H9 (cell line): ENCODE data around the gene SLK. TPM values are rescaled to one million over a fixed set of nuclear protein-coding genes. Genes with fewer than 3 reads are reported as not detected.

Experiments used
- DNase-seq: peaks from one replicate; pipeline ENCODE4 v3.0.0-alpha.2; 2017
- H2AFZ ChIP-seq: one replicate; pipeline ENCODE4 v1.6.1; 2013; ENCODE audit warnings: mild to moderate bottlenecking, low read length, control low read depth, moderate library complexity
- H2AK5ac ChIP-seq: 2 replicates; pipeline ENCODE4 v1.6.1; 2013; ENCODE audit warnings: low read length, control low read depth, mixed read lengths; ENCODE audit not compliant: insufficient read length
- H2BK120ac ChIP-seq: one replicate; pipeline ENCODE4 v1.6.1; 2013; ENCODE audit warnings: low read depth, mild to moderate bottlenecking, low read length, control low read depth, inconsistent platforms; ENCODE audit not compliant: poor library complexity, severe bottlenecking
- H2BK12ac ChIP-seq: 2 replicates; pipeline ENCODE4 v1.6.1; 2013; ENCODE audit warnings: low read length, control low read depth, mixed read lengths, low read depth; ENCODE audit not compliant: insufficient read length
- H2BK15ac ChIP-seq: 2 replicates; pipeline ENCODE4 v1.6.1; 2013; ENCODE audit warnings: low read depth, low read length, control low read depth
- H2BK20ac ChIP-seq: one replicate; pipeline ENCODE4 v1.6.1; 2013; ENCODE audit warnings: low read depth, mild to moderate bottlenecking, low read length, control low read depth, inconsistent platforms; ENCODE audit not compliant: poor library complexity, severe bottlenecking
- H2BK5ac ChIP-seq: 2 replicates; pipeline ENCODE4 v1.6.1; 2013; ENCODE audit warnings: low read length, control low read depth, mixed read lengths; ENCODE audit not compliant: insufficient read length
- H3K14ac ChIP-seq: 2 replicates; pipeline ENCODE4 v1.6.1; 2013; ENCODE audit warnings: low read length, control low read depth; ENCODE audit not compliant: insufficient read depth
- H3K18ac ChIP-seq: 2 replicates; pipeline ENCODE4 v1.6.1; 2013; ENCODE audit warnings: low read depth, mild to moderate bottlenecking, mixed read lengths, low read length, control low read depth; ENCODE audit not compliant: insufficient read length
- H3K23ac ChIP-seq: 2 replicates; pipeline ENCODE4 v1.6.1; 2013; ENCODE audit warnings: low read length, control low read depth, mixed read lengths, low read depth; ENCODE audit not compliant: insufficient read length
- H3K23me2 ChIP-seq: 2 replicates; pipeline ENCODE4 v1.6.1; 2013; ENCODE audit warnings: low read depth, mild to moderate bottlenecking, mixed read lengths, low read length, control low read depth; ENCODE audit not compliant: insufficient read length, poor library complexity, severe bottlenecking
- H3K27ac ChIP-seq: 2 replicates; pipeline ENCODE4 v1.5.1; 2013; ENCODE audit warnings: low read length, control low read depth, mixed read lengths, low read depth; ENCODE audit not compliant: insufficient read length
- H3K27me3 ChIP-seq: 2 replicates; pipeline ENCODE4 v1.6.1; 2013; ENCODE audit warnings: low read length, control low read depth, inconsistent platforms; ENCODE audit not compliant: insufficient read depth
- H3K4ac ChIP-seq: 2 replicates; pipeline ENCODE4 v1.6.1; 2013; ENCODE audit warnings: low read depth, mild to moderate bottlenecking, control low read depth, inconsistent platforms, low read length, moderate library complexity
- H3K4me1 ChIP-seq: 2 replicates; pipeline ENCODE4 v1.6.1; 2013; ENCODE audit warnings: low read length, control low read depth, inconsistent platforms; ENCODE audit not compliant: insufficient read depth
- H3K4me2 ChIP-seq: 2 replicates; pipeline ENCODE4 v1.6.1; 2013; ENCODE audit warnings: low read length, control low read depth, mixed read lengths; ENCODE audit not compliant: insufficient read length, insufficient read depth
- H3K56ac ChIP-seq: 2 replicates; pipeline ENCODE4 v1.6.1; 2013; ENCODE audit warnings: low read depth, mild to moderate bottlenecking, mixed read lengths, low read length, control low read depth; ENCODE audit not compliant: insufficient read length
- H3K79me1 ChIP-seq: 2 replicates; pipeline ENCODE4 v1.6.1; 2013; ENCODE audit warnings: low read depth, mild to moderate bottlenecking, moderate library complexity, low read length, control low read depth, inconsistent platforms; ENCODE audit not compliant: insufficient read depth, poor library complexity, severe bottlenecking
- H3K79me2 ChIP-seq: 2 replicates; pipeline ENCODE4 v1.6.1; 2013; ENCODE audit warnings: low read length, control low read depth, inconsistent platforms; ENCODE audit not compliant: insufficient read depth
- H3K9ac ChIP-seq: 2 replicates; pipeline ENCODE4 v1.6.1; 2013; ENCODE audit warnings: low read length, control low read depth, mixed read lengths; ENCODE audit not compliant: insufficient read length; ENCODE audit errors: extremely low read depth
- H3K9me3 ChIP-seq: one replicate; pipeline ENCODE4 v1.6.1; 2013; ENCODE audit warnings: low read depth, low read length, inconsistent platforms; ENCODE audit not compliant: control insufficient read depth
- H3T11ph ChIP-seq: one replicate; pipeline ENCODE4 v1.6.1; 2013; ENCODE audit warnings: mild to moderate bottlenecking, low read length, control low read depth, inconsistent platforms
- H4K20me1 ChIP-seq: one replicate; pipeline ENCODE4 v1.6.1; 2013; ENCODE audit not compliant: control insufficient read depth, insufficient read length, insufficient read depth
- H4K5ac ChIP-seq: 2 replicates; pipeline ENCODE4 v1.6.1; 2013; ENCODE audit warnings: low read depth, mild to moderate bottlenecking, mixed read lengths, low read length, control low read depth; ENCODE audit not compliant: insufficient read length
- H4K8ac ChIP-seq: replicated peaks from 2 replicates; pipeline ENCODE4 v1.6.1; 2013; ENCODE audit warnings: low read length, control low read depth, mixed read lengths, low read depth; ENCODE audit not compliant: insufficient read length
- H4K91ac ChIP-seq: 2 replicates; pipeline ENCODE4 v1.6.1; 2013; ENCODE audit warnings: low read depth, mild to moderate bottlenecking, moderate library complexity, mixed read lengths, low read length, control low read depth; ENCODE audit not compliant: insufficient read length
- H3K27ac Mint-ChIP-seq, 3 experiments: 2 replicates in 2 of 3; 3 replicates in 1 of 3; pipeline ENCODE4 v1.8.0; 2020 to 2021; ENCODE audit warnings: mixed read lengths in 3 of 3, mild to moderate bottlenecking in 1 of 3, moderate library complexity in 1 of 3
- H3K27me3 Mint-ChIP-seq: 2 replicates; pipeline ENCODE4 v1.8.0; 2021; ENCODE audit warnings: low read depth, mild to moderate bottlenecking, moderate library complexity, mixed read lengths
- H3K36me3 Mint-ChIP-seq, 3 experiments: 2 replicates in 2 of 3; 3 replicates in 1 of 3; pipeline ENCODE4 v1.8.0; 2020 to 2021; ENCODE audit warnings: low read depth in 3 of 3, mixed read lengths in 3 of 3; ENCODE audit not compliant: insufficient read depth in 1 of 3
- H3K4me1 Mint-ChIP-seq, 2 experiments: 2 replicates each; pipeline ENCODE4 v1.8.0; 2020; ENCODE audit warnings: mixed read lengths in 2 of 2
- H3K4me3 Mint-ChIP-seq, 2 experiments: 2 replicates in 1 of 2; 3 replicates in 1 of 2; pipeline ENCODE4 v1.8.0; 2020 to 2021; ENCODE audit warnings: mild to moderate bottlenecking in 2 of 2, mixed read lengths in 2 of 2, moderate library complexity in 1 of 2
- H3K9me3 Mint-ChIP-seq, 2 experiments: 2 replicates in 1 of 2; 3 replicates in 1 of 2; pipeline ENCODE4 v1.8.0; 2020; ENCODE audit warnings: mild to moderate bottlenecking in 2 of 2, mixed read lengths in 2 of 2, moderate library complexity in 1 of 2
- CTCF ChIP-seq: fragments of 200-600 bp; sonication (generic); conservative IDR thresholded peaks from 3 replicates; pipeline ENCODE4 v1.8.0; 2021; ENCODE audit warnings: antibody characterized with exemption, mild to moderate bottlenecking
- WGBS: extraction: QIAGEN DNeasy Blood & Tissue Kit; methylation state at CpG from one replicate; pipeline ENCODE4 v1.1.7; 2013; ENCODE audit warnings: missing lambda C conversion rate, low lambda C conversion rate, mixed read lengths; ENCODE audit not compliant: insufficient read length; ENCODE audit errors: extremely low coverage; 5-methylcytosine and 5-hydroxymethylcytosine counted together
- total RNA-seq: library from RNA; stranded (reverse); gene quantifications from 2 replicates; pipeline ENCODE4 v1.2.1, GENCODE V29; 2021

The SLK gene
- total RNA-seq, 1 experiment from 2014 or later = 21.0 TPM

- H3K27ac Mint-ChIP-seq = no peak overlapping the region
- Histone ChIP-seq H2BK12ac (no peak overlapping the region), H3T11ph (no peak overlapping the region), H4K20me1 (no peaks in the 10 kb centered on the region), H3K27ac (no peak overlapping the region), H3K4ac (no peak overlapping the region), H3K9me3 (no peaks in the 10 kb centered on the region), H3K79me1 (no peaks in the 10 kb centered on the region), H3K56ac (no peak overlapping the region), H3K23me2 (no peaks in the 10 kb centered on the region), H3K9ac (no peak overlapping the region), H3K4me2 (no peak overlapping the region), H4K5ac (no peak overlapping the region), H4K91ac (no peak overlapping the region), H3K18ac (no peak overlapping the region), H2AFZ (no peak overlapping the region), H2BK20ac (no peak overlapping the region), H3K14ac (no peak overlapping the region), H2BK120ac (no peak overlapping the region), H3K23ac (no peak overlapping the region), H2BK5ac (no peak overlapping the region), H3K79me2 (no peaks in the 10 kb centered on the region), H4K8ac (no peak overlapping the region), H3K4me1 (no peaks in the 10 kb centered on the region), H2AK5ac (no peak overlapping the region), H3K27me3 (no peaks in the 10 kb centered on the region), H2BK15ac (no peak overlapping the region)
- H3K9me3 Mint-ChIP-seq = no peaks in the 10 kb centered on the region
- WGBS = no CpG with 5 or more reads among the region's 1 CpG
- H3K4me3 Mint-ChIP-seq = no peak overlapping the region
- H3K27me3 Mint-ChIP-seq = no peaks in the 10 kb centered on the region
- no peak for TF ChIP-seq CTCF
- H3K4me1 Mint-ChIP-seq = no peaks in the 10 kb centered on the region
- DNase-seq = no peak
- peaks cover 4 to 21% (median 21%) of the 10 kb centered on the region in 3 experiments; a peak in 5 of 7 replicates for H3K36me3 Mint-ChIP-seq
These were observed 36.0 kb downstream of the SLK start for GRCh38 chr10:104002911-104003310.
